ENCODE data around the gene XG.

XG gene

DNA sequence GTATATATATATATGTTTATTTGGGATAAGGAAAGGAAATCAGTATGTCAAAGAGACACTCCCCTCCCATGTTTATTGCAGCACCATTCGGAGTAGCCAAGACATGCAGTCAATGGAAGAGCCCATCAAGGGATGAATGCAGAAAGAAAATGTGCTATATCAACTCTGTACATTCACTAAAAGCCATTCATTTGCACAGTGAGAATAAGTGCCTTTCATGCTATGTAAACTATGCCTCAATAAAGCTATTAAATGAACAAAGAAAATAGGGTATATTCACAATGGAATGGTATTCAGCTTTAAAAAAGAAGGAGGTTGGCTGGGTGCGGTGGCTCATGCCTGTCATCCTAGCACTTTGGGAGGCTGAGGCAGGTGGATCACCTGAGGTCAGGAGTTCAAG lies 40.4 kb upstream of the XG start:
- Histone ChIP-seq H3K36me3 (replicated peaks; ENCODE audit: low read depth, low read length) (peaks cover 25% of the 10 kb centered on the region), H3K79me2 (ENCODE audit: low read length) (peaks cover 45% of the 10 kb centered on the region), H3K4me1 (ENCODE audit: low read length) (peaks cover 42% of the 10 kb centered on the region), H3K4me3 (ENCODE audit: low read length) (no peak overlapping the region), H3K27me3 (ENCODE audit: low read depth, low read length) (no peaks in the 10 kb centered on the region), H2AFZ (ENCODE audit: low read depth, low read length) (no peak overlapping the region), H3K9ac (ENCODE audit: low read length) (no peak overlapping the region), H3K9me3 (ENCODE audit: insufficient read depth, low read length) (no peaks in the 10 kb centered on the region), H3K27ac (ENCODE audit: low read length) (no peak overlapping the region), H4K20me1 (ENCODE audit: insufficient read depth, low read length) (peaks cover 31% of the 10 kb centered on the region), H3K4me2 (ENCODE audit: low read length) (no peak overlapping the region)
- no peak for TF ChIP-seq EZH2phosphoT487 (IDR thresholded peaks at IDR 0.05; ENCODE audit: low read depth)
- no peak for TF ChIP-seq CTCF (IDR thresholded peaks at IDR 0.05; ENCODE audit: low read depth, low read length)

- H3K27ac ChIP-seq (ENCODE audit: low read length): no peak overlapping the region
- H3K9ac ChIP-seq (ENCODE audit: low read length): no peak overlapping the region
- H3K36me3 ChIP-seq (replicated peaks; ENCODE audit: low read depth, low read length): peaks cover 26% of the 10 kb centered on the region
- peaks cover 31% of the 10 kb centered on the region for H4K20me1 ChIP-seq (ENCODE audit: insufficient read depth, low read length)
- no peaks in the 10 kb centered on the region for H3K27me3 ChIP-seq (ENCODE audit: low read depth, low read length)
- no peak overlapping the region for H3K4me2 ChIP-seq (ENCODE audit: low read length)
- no peak overlapping the region for H2AFZ ChIP-seq (ENCODE audit: low read depth, low read length)
- H3K4me3 ChIP-seq (ENCODE audit: low read length): no peak overlapping the region
- peaks cover 41% of the 10 kb centered on the region for H3K79me2 ChIP-seq (ENCODE audit: low read length)
- TF ChIP-seq EZH2phosphoT487 (IDR thresholded peaks at IDR 0.05; ENCODE audit: low read depth): no peak
- TF ChIP-seq CTCF (IDR thresholded peaks at IDR 0.05; ENCODE audit: low read depth, low read length): no peak
- no peaks in the 10 kb centered on the region for H3K9me3 ChIP-seq (ENCODE audit: insufficient read depth, low read length)
- H3K4me1 ChIP-seq (ENCODE audit: low read length): peaks cover 32% of the 10 kb centered on the region
These were observed 39.4 kb upstream of the XG start for GRCh38 chrX:2712428-2712827.

GRCh38 chrX:2712890-2713840 lies 38.7 kb upstream of the XG start:
- Histone ChIP-seq H3K27me3 (ENCODE audit: low read depth, low read length) (no peaks in the 10 kb centered on the region), H3K79me2 (ENCODE audit: low read length) (peaks cover 34% of the 10 kb centered on the region), H3K36me3 (replicated peaks; ENCODE audit: low read depth, low read length) (peaks cover 29% of the 10 kb centered on the region), H3K9ac (ENCODE audit: low read length) (no peak overlapping the region), H3K27ac (ENCODE audit: low read length) (no peak overlapping the region), H3K4me1 (ENCODE audit: low read length) (peaks cover 24% of the 10 kb centered on the region), H3K9me3 (ENCODE audit: insufficient read depth, low read length) (no peaks in the 10 kb centered on the region), H4K20me1 (ENCODE audit: insufficient read depth, low read length) (peaks cover 26% of the 10 kb centered on the region), H3K4me2 (ENCODE audit: low read length) (no peak overlapping the region), H2AFZ (ENCODE audit: low read depth, low read length) (no peak overlapping the region), H3K4me3 (ENCODE audit: low read length) (no peak overlapping the region)
- TF ChIP-seq EZH2phosphoT487 (IDR thresholded peaks at IDR 0.05; ENCODE audit: low read depth): no peak
- TF ChIP-seq CTCF (IDR thresholded peaks at IDR 0.05; ENCODE audit: low read depth, low read length): no peak

DNA sequence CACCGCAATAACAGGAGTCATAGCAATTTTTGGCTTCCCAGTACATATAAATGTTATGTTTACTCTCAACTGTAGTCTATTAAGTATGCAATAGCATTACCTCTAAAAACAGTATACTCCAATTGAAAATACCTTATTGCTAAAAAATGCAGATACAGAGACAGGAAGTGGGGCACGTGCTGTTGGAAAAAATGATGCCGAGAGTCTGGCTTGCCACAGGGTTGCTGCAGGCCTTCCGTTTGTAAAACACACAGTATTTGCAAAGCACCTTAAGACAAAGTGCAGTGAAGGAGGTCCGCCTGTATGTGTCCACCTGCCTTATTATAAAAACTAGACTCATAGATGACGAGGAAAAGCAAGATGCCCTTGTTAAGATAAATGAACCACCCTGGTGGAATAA lies 37.3 kb upstream of the XG start:
- no peak for TF ChIP-seq EZH2phosphoT487 (IDR thresholded peaks at IDR 0.05; ENCODE audit: low read depth)
- no peak for TF ChIP-seq CTCF (IDR thresholded peaks at IDR 0.05; ENCODE audit: low read depth, low read length)
- Histone ChIP-seq H3K4me2 (ENCODE audit: low read length) (no peak overlapping the region), H3K9me3 (ENCODE audit: insufficient read depth, low read length) (no peaks in the 10 kb centered on the region), H3K4me3 (ENCODE audit: low read length) (no peak overlapping the region), H3K4me1 (ENCODE audit: low read length) (peaks cover 11% of the 10 kb centered on the region), H3K27ac (ENCODE audit: low read length) (no peak overlapping the region), H2AFZ (ENCODE audit: low read depth, low read length) (no peak overlapping the region), H3K79me2 (ENCODE audit: low read length) (peaks cover 20% of the 10 kb centered on the region), H3K9ac (ENCODE audit: low read length) (no peak overlapping the region), H3K27me3 (ENCODE audit: low read depth, low read length) (no peaks in the 10 kb centered on the region), H4K20me1 (ENCODE audit: insufficient read depth, low read length) (peaks cover 12% of the 10 kb centered on the region), H3K36me3 (replicated peaks; ENCODE audit: low read depth, low read length) (peaks cover 35% of the 10 kb centered on the region)

All from OCI-LY3 (cell line).